GM19328 (cell line): ENCODE data around the gene SRSF10.
"Not testable (repeated sequence)": the region's sequence is repeated elsewhere in the genome, so short reads cannot be mapped to it uniquely, and the experiment has no call there.

Experiments used
- ATAC-seq: cut with Tn5 transposase; IDR thresholded peaks from one replicate; pipeline ENCODE4 v1.9.1; 2021; ENCODE audit warnings: mild to moderate bottlenecking, moderate library complexity; ENCODE audit not compliant: unreplicated experiment

SRSF10 gene

DNA sequence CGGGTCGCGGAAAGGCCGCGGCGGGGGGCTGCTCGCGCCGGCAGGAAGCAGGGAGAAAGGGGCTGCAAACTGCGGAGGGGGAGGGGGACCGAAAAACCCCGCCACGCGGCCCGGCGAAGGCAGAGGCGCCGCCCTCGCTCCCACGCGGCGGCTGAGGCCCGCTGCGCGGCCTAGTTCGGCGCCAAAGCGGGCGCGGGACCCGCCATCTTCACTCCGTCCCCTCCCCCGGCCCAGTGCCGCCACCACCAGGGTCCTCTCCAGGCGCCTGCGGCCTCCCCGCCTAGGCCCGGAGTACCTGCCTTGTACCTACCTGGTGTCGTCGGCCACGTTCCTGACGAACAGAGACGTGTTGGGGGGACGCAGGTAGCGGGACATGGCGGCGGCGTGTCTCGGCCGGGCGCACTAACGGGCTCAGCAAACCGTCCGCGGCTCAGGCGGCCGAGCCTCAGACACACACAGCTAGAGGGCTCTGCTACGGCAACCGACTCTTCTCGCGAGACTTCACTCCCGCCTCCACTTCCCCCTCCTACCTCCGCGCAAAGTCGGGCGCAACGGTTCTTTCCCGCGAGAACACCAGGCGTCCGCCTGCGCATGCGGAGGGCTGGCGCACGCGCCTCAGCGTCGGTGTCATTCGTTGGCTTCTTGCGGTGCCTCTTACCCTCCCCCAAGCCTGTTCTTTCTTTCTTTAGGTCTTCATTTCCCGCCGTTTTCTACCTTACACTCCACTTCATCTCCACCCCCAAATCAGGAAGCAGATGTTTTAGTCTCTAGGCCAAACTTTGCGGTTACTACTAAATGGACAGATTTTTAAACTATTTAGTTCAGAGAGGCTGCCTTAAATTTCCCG is at the start of gene SRSF10:
Gene SRSF10 (minus strand): TSS at position 447 of the 847 bp plus-strand sequence. CDS start 72 bp downstream, at position 375.
- ATAC-seq = peak; percentile 89

DNA sequence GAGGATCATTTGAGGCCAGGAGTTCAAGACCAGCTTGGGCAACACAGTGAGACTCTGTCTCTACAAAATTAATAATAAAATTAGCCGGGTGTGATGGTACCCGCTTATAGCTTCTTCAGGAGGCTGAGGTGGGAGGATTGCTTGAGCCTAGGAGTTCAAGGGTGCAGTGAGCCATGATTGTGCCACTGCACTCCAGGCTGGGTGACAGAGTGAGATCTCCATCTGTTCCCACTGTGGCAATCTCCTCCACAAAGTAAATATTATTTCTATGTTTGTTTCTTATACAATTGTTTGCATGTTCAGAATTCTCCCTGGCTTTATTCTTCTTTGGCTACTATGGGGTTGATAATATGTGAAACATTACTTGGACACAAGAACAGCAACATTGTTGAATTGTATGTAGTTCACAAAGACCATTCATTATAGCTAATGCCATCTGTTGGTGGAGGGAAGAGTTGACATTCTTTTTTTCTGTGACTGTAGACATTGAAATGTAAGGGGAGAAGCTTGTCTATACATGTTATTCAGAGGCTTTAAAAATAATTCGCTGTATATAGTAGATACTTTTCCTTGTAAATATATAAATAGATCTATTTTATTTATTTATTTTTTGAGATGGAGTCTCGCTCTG is 47.8 kb upstream of the SRSF10 start:
- no peak for ATAC-seq

DNA sequence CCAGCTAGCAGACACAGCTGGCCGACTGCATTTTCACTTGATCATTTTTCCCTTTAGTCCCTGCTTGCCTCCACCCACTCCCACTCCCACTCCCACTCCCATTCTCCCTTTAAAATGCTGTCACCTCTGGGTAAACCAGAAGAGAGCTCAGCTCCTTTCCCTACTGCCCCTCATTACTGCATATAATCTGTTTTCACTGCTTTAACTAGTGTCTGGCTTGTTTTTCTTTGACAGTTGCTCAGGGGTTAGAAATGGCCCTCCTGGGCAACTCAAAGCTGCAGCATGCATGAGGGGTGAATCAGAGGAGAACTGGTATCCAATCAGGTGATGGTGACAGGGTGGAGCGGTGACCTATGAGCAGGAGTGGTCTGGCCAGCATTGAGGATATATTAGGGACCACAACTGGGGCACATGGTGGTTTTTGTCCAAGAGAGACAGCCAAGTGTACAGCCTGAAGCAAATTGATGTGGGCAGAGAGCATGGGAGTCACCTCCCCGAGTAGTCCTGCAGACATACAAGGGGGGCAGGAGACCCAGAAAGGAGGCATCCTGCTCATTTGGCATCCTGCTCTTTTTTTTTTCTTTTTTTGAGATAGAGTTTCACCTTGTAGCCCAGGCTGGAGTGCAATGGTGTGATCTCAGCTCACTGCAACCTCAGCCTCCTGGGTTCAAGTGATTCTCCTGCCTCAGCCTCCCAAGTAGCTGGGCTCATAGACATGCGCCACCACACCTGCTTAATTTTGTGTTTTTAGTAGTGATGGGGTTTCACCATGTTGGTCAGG is 42.6 kb upstream of the SRSF10 start:
- no peak for ATAC-seq

DNA sequence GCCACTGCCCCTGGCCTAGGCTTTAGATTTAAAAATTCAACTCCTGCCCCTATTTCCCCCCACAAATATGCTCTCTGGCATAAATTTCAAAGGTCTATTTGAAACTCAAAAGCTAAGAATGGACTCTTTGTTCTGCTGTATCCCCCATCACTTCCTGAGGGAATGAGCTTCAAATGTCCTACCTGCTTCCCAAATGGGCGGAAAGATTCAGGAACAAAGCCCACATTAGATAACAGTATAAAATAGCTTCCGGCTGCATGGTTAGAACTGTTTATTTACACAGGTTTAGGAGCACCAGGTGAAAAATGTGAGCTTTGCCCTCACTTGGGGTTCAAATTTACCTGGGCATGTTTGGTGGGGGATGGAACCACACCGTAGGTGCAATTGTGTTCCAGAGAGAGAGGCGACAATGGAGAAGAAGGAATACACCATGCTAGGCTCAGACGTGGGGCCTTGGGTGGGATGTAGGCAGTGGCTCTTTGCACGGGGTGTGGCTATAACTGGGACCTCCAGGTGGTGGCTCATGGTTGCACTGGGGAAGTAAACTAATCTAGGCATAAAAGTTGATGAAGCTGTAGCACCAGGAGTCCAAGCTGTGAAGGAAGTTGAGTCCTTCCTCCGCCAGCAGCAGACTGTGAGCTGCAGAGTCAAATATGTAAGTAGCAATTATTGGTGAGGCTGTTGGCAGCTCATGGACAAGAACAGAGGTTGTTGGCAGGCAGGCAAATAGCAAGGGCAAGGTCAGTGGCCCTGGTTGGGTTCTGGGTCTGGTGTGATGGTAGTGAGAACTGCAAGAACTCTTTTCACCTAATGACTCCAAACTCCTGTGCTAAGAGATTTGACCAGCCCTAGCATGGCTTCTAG is 41.5 kb upstream of the SRSF10 start:
- no peak for ATAC-seq

DNA sequence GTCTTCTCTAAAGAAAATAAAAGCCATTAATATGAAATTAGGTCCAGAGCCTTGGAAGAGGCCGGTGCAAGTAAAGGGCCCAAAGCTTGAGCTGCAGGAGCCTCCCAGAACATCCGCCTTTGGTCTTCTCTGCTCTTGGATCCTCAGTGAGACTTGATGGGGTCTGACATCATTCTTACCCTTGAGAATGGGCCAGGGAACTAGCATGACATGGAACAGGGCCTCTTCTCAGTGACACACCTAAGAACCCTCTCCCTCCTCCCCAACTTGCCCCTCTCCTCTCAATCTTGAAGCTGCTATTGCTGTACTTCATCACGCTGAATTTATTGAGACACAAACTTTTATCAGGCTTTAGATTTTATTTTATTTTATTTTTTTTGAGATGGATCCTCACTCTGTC is 40.3 kb upstream of the SRSF10 start:
- ATAC-seq = no peak

DNA sequence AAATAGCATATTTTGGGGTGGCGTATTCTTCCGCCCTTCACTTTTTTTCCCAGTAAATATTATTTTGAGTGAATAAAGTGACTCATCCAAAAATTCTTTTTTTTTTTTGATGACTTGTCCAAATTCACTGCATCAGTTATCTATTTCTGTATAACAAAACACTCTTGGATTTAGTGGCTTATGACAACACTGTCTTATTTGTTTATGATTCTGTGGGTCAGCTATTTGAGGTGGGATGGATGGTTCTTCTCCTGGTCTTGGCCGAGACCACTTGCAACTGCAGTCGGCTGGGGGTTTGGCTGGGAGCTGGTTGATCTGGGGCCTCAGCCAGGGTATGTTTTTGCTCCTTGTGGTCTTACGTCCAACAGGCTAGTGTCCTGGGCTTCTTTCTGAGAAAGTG is 39.9 kb upstream of the SRSF10 start:
- no peak for ATAC-seq

DNA sequence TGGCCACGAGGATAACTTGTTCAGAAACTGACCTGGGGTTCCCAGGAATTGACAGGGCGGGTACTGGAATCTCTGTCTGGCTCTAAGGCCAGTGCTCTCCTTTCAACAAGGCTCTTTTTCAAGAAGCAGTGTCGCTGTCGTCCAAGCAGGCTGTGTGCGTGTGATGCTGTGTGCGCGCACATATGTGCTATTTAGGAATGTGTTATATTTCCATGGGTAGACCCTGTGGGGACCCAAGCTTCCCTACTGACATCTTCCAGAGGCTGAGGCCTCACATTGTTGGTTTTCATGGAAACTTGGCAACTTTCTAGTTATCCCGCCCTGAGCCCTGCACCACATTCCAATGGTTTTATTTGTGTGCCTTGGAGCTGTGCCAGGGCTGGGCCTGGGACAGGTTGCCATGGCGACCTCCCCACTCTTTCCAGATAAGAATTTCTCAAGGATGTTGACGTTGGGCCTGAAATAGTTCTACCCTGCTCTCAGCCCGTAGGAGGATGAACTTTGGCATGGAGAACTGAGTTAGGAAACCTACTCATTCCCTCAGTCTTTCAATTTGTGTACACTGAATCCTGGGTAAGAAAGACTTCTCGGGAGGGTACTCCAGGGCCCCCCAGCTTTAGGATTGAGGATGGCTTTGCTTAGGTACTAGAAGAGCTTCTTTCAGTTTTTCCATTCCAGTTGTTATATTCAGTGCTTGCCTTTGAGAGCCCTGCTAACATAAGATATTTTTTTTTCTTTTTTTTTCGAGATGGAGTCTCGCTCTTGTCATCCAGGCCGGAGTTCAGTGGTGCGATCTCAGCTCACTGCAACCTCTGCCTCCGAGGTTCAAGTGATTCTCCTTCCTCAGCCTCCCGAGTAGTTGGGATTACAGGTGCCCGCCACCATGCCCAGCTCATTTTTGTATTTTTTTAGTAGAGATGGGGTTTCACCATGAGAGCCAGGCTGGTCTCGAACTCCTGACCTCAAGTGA is 38.8 kb upstream of the SRSF10 start:
- no peak for ATAC-seq

DNA sequence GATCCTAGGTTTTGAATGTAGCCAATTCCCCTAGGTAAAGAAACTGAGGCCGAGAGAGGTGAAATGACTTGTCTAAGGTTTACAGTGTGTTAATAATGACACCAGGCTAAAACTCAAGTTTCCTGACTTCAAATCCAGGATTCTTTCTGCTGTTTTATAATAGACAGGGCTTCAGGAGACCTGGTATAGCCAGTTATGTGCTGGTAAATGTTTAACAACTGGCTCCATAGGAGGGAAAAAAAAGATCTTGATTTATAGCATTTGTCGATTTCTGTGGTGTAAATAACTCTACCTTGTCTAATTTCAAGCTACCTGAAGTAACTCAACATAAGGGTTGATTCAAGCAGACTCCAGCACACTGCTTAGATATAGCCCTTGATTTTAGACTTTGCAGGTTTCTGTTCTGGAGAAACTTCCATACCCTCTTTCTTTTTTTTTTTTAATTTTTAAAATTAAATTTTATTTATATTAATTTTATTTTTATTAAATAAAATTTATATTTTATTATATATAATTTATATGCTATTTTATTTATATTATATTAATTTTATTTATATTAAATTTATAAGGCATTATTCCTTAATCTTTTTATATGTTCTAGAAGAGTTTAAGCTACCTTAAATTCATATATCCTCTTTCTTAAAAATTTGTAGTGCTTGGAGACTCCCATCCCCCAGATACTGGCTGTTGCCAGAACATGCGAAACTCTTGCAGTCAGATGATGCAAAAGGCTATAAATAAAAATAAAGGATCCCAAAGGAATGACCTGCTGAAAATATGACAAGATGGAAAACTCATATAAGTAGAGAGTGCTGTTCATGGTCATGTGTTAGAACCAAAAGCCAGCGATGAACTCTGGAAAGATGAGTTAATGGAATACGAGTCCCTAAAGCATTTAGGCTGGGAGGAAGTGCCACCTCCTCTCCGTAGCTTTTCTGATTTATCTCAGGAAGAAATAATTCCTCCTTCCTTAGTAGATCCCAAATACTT is 35.4 kb upstream of the SRSF10 start:
- no peak for ATAC-seq

DNA sequence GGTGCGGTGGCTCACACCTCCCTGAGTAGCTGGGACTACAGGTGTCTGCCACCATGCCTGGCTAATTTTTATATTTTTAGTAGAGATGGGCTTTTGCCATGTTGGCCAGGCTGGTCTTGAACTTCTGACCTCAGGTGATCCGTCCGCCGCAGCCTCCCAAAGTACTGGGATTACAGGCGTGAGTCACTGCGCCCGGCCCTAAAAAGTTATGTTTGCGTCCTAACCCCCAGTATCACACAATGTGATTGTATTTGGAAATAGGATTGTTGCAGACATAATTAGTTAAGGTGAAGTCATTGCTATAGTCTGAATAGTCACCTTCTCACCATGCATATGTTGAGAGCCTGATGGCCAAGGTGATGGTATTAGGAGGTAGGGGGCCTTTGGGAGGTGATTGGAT is 32.8 kb upstream of the SRSF10 start:
- not testable (repeated sequence) for ATAC-seq

DNA sequence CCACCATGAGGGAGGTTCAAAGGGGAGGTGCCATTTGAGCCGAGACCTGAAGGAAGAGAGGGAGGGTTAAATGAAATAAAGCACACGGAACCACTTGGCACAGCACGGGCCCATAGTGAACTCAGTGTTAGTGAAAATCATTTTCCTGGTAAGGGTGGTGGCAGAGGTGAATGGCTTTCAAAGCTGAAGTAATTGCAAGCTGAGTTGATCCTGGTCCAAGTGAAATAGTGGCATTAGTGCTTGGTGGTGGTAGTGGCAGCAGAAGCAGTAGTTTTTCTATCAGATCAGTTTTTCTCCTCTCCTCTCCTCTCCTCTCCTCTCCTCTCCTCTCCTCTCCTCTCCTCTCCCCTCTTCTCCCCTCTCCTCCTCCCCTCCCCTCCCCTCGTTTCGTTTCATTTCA is 30.5 kb upstream of the SRSF10 start:
- ATAC-seq = no peak

DNA sequence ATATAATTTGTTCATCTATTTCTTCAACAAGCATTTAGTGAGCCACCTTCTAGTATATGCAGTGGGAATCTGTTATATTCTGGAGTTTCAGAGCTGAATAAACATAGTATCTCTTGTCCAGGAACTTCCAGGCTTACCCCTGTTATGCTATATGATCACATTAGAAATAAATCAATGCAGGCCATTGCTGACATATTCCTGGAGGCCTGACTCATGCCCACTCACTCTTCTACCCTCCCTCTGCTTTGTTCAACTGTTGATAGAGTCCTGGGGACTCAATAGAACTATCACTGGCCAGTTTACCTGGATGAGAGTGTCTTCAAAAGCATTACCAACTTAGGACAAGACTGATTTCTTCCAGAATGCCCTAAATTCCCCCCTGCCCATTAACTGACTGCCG is 29.3 kb upstream of the SRSF10 start:
- no peak for ATAC-seq

DNA sequence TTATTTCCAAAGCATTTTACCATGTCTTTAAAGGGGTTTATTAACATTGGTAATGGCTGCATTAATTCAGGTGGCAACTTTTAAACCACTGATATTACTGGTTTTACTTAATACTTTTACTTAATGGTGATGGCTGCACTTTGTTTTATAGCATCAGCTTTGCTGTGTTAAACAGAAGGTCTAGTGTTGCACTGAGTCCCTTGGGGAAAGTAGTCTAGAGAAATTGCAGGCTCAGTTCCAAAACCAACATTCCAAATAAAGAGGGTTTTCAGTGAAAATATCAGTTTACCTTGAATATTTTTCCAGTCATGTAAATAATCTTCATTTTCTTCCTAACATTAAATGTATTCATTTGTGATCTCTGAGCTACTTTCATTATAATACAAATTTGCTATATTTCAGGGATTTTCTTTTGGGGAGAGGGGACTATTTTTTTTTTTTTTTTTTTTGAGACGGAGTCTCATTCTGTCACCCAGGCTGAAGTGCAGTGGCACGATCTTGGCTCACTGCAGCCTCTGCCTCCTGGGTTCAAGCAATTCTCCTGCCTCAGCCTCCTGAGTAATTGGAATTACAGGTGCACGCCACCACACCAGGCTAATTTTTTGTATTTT is 28.6 kb upstream of the SRSF10 start:
- ATAC-seq = not testable (repeated sequence)

DNA sequence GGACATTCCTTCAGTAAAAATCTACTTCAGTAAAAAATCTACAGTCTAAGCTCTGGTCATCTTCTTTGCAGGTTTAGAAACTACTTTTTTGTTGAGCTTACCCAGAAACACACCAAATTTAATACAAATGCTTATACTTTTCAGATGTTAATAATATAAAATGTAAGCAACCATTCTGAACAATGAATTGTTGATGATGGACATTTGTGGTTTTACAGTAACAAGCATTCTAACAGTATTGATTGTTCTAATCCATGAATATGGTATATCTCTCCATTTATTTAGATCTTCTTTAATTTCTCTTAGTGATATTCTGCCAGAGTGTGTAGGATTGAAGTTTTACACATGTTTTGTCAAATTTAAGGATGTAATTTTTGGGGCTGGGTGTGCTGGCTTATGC is 27.0 kb upstream of the SRSF10 start:
- no peak for ATAC-seq

DNA sequence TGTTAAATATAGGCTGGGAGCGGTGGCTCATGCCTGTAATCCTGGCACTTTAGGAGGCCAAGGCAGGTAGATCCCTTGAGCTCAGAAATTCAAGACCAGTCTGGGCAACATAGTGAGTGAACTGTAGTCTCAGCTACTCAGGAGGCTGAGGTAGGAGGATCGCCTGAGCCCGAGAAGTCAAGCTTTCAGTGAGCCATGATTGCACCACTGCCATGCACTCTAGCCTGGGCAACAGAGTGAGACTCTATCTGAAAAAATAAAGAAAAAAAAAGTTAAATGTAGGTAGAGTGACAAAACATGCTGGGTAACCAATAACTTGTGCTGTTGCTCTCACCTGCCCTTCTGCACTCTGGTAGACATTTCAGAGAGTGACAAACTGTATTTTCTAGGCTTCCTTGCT is 25.0 kb upstream of the SRSF10 start:
- ATAC-seq = no peak

DNA sequence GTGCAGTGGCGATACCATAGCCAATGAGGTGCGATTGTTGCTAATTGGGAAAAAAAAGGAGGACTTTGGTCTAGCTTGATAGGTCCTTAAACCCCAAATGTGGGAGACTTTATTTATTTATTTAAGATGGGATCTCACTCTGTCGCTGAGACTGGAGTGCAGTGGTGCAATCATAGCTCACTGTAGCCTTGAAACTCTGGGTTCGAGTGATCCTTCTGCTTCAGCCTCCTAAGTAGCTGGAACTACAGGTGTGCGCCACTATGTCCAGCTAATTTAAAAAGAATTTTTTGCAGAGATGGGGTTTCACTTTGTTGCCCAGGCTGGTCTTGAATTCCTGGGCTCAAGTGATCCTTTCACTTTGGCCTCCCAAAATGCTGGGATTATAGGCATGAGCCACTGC is 24.0 kb upstream of the SRSF10 start:
- ATAC-seq = no peak

DNA sequence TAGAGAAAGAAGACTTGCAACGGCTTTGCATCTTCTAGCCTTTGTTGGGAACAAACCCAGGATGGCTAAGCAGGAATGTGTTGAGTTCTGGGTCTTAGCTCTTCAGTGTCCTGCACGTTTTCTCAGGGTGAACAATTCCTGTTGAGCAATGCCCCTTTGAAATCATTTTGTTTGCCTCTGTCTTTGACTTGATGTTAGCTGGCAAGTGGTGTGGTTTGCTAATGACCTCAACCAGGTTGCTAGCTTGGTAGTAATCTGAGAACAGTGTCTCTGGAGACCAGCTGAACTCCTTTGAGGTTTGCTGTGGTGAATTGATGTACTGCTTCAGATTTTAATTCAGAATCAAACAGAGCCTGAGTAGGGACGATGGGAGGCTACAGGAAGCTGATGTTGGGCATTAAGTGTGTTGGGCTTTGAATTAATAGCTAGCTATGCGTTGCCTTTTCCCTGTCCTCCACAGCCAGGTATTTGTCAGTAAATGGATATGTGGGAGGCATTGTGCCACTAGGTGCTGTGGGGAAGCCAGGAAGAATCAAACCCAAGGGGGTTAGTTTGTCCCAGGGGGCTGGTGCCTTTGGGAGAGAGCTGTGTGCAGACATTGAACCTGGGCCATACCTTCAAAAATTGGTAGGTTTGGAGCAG is 23.3 kb upstream of the SRSF10 start:
- ATAC-seq = no peak

DNA sequence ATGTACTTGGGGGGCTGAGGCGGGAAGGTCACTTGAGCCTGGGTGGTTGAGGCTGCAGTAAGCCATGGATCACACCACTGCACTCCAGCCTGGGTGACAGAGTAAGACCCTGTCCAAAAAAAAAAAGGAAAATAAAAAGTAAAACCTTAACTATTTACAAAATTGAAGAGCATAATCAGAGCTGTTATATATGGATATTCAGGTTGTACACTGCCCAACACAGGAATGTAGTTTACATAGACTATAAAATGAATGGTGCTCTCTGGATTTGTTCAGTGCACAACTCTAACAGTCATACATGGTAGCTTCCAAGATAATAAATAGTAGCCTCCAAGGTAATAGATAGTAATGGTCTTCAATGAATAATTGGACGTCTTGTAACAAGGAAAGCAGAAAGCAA is 22.6 kb upstream of the SRSF10 start:
- ATAC-seq = no peak
